Adrenal gland (tissue), 5 donors: Measurements from ENCODE around the gene COMMD1.

Experiments used
- POLR2A ChIP-seq, 2 donors: fragments of 450-650 bp; IDR thresholded peaks; one replicate each; pipeline ENCODE4 v1.6.1; 2017; ENCODE audit warnings: antibody characterized with exemption in 2 of 2, mild to moderate bottlenecking in 2 of 2, moderate library complexity in 1 of 2
- TF ChIP-seq, protein P1 (sequence below), 6 experiments: fragments of 450-650 bp in 4 of 6; fragments of 200-600 bp in 2 of 6; sonication (generic) in 1 of 6; IDR thresholded peaks; 1 replicate in 5 of 6; 2 replicates in 1 of 6; pipeline versions ENCODE4 v1.5.1 to v1.8.0; 2016 to 2021; ENCODE audit warnings: antibody characterized with exemption in 6 of 6, mild to moderate bottlenecking in 2 of 6, moderate library complexity in 1 of 6
- donor health status: DM: no; HTN: no; CAD: no.

DNA sequence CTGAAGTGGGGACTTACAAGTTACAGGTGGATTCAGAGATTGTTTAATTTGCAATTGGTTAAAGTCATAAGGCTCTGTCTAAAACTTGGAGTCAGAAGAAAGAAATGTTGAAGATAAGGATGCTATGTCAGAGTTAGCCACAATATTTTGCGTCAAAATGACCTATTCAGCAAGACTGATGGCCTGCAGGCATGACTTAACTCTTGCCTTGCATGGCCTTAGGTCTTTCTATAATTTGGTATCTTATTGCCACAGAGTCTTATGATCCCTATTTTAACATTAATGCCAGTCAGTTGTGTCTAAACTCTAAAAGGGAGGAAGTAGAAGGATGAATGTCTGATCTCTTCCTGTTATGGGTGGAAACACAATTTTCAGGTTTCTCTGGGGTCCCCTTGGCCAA, 5.2 kb upstream of the COMMD1 start:
- TF ChIP-seq, protein P1, sequence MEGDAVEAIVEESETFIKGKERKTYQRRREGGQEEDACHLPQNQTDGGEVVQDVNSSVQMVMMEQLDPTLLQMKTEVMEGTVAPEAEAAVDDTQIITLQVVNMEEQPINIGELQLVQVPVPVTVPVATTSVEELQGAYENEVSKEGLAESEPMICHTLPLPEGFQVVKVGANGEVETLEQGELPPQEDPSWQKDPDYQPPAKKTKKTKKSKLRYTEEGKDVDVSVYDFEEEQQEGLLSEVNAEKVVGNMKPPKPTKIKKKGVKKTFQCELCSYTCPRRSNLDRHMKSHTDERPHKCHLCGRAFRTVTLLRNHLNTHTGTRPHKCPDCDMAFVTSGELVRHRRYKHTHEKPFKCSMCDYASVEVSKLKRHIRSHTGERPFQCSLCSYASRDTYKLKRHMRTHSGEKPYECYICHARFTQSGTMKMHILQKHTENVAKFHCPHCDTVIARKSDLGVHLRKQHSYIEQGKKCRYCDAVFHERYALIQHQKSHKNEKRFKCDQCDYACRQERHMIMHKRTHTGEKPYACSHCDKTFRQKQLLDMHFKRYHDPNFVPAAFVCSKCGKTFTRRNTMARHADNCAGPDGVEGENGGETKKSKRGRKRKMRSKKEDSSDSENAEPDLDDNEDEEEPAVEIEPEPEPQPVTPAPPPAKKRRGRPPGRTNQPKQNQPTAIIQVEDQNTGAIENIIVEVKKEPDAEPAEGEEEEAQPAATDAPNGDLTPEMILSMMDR (IDR thresholded peaks at IDR 0.05): no peak
- TF ChIP-seq POLR2A (IDR thresholded peaks at IDR 0.05): no peak
